ENCODE measurements around the gene PACS2.

DNA sequence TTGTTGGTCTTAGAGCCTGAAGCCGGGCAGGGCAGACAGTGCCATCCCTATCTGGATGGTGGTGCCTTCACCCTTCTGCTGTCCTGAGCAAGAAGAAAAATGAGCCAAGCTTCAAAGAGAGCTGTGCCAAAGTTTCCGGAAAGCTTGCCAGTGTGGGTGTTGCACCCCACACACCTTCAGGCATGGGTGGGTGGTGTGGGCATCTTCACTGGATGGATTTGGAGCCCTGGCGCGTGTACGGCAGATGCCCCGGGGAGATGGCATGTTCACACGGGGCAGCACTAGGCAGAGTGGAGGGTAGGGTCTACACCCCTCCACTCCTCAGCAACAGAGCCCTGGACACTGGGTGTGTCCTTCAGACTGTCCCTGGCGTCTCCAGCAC lies 33.0 kb downstream of the PACS2 start:
- TF ChIP-seq, protein P1, sequence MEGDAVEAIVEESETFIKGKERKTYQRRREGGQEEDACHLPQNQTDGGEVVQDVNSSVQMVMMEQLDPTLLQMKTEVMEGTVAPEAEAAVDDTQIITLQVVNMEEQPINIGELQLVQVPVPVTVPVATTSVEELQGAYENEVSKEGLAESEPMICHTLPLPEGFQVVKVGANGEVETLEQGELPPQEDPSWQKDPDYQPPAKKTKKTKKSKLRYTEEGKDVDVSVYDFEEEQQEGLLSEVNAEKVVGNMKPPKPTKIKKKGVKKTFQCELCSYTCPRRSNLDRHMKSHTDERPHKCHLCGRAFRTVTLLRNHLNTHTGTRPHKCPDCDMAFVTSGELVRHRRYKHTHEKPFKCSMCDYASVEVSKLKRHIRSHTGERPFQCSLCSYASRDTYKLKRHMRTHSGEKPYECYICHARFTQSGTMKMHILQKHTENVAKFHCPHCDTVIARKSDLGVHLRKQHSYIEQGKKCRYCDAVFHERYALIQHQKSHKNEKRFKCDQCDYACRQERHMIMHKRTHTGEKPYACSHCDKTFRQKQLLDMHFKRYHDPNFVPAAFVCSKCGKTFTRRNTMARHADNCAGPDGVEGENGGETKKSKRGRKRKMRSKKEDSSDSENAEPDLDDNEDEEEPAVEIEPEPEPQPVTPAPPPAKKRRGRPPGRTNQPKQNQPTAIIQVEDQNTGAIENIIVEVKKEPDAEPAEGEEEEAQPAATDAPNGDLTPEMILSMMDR (IDR thresholded peaks at IDR 0.05): no peak
- TF ChIP-seq EZH2 (IDR thresholded peaks at IDR 0.05): no peak
